ENCODE data around the gene CTNNBL1.

DNA sequence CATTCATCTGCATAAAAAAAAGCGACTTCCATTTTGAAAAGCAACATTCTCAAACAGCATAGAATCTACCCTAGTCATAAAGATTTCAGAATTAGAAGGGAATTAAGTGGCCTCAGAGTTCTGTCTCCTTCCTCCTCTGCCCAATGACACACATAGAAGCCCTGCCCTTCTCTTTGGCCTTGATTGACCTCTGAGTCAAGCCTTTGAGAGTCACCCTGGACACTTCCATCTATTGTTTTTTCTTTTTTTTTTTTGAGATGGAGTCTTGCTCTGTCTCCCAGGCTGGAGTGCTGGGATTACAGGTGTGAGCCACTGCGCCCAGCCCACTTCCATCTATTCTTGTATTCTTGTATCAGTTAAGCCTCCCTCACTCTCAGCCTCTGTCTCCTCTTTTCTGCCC, 44.8 kb upstream of the CTNNBL1 start:
- TF ChIP-seq YY1 (IDR thresholded peaks at IDR 0.05; ENCODE audit: insufficient read depth, insufficient read length) (no peak), ZNF274 (IDR thresholded peaks at IDR 0.05; ENCODE audit: low read depth, low read length) (no peak)

Measured in NT2/D1 (cell line).